ENCODE results near the gene AGAP2. TPM values are rescaled to one million over a fixed set of nuclear protein-coding genes. Genes with fewer than 3 reads are reported as not detected.

The AGAP2 gene
- total RNA-seq, 1 donor from 2014 or later: 25.7 TPM

DNA sequence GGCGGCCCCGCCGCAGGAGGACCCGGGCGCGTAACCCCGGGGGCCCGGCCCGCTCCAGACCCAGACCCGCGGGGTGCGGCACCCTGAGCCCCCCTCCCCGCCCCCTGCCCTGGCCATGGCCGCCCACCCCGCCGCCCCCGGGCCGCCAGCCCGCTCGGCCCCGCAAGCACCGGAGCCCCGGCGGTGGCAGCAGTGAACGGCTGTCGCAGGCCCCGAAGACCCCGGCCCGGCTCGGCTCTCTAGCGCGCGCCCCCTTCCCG lies 16.6 kb upstream of the AGAP2 start:
- DNase-seq (ENCODE audit: low spot score in 2 of 2) (peak in 1 of 2 donors; percentile 54), FAIRE-seq (no peak)

GRCh38 chr12:57754411-57755193 lies 16.1 kb upstream of the AGAP2 start, which contains the start of gene MARCHF9:
Gene MARCHF9, plus strand, starts transcription at chr12:57755103. Its CDS starts 426 bp downstream, at chr12:57755529.
- no peak for FAIRE-seq
- peak; percentile 74 to 80 for DNase-seq (ENCODE audit: low spot score in 2 of 2)

- no peak for DNase-seq (ENCODE audit: low spot score in 2 of 2)
- no peak for FAIRE-seq
Measured at GRCh38 chr12:57753756-57754337, 15.3 kb upstream of the AGAP2 start.

DNA sequence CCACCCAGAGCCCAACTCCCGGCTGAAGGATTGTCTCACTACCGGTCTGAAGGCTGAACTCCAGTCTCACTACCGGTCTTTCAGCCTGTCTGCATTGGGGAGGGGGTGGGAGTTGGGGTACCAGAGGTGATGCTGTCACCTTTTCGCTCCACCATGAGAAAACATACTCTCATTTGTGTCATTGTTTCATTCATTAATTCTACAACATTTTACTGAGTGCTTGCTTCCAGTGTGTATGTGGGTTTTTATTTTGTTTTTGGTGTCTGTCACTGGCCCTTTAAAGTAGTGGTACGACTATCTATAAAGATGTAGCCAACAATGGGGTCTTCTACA lies 14.1 kb upstream of the AGAP2 start:
- DNase-seq (ENCODE audit: low spot score in 2 of 2) (no peak), FAIRE-seq (no peak)

- FAIRE-seq (no peak), DNase-seq (ENCODE audit: low spot score in 2 of 2) (peak; percentile 98 to 99)
Measured at GRCh38 chr12:57751788-57752667, 13.5 kb upstream of the AGAP2 start, which contains the start of gene CDK4. Gene CDK4, minus strand, starts transcription at chr12:57752310. Its CDS starts 593 bp downstream, at chr12:57751717.

- DNase-seq (ENCODE audit: low spot score in 2 of 2): no peak
- FAIRE-seq: no peak
Measured at GRCh38 chr12:57751432-57751787, 12.9 kb upstream of the AGAP2 start.

GRCh38 chr12:57750561-57751431 lies 12.3 kb upstream of the AGAP2 start:
- DNase-seq (ENCODE audit: low spot score in 2 of 2) (no peak), FAIRE-seq (no peak)

- DNase-seq (ENCODE audit: low spot score in 2 of 2) (no peak), FAIRE-seq (no peak)
Measured at GRCh38 chr12:57749061-57749460, 10.5 kb upstream of the AGAP2 start.

GRCh38 chr12:57746025-57746424 lies 7.5 kb upstream of the AGAP2 start:
- FAIRE-seq (no peak), DNase-seq (ENCODE audit: low spot score in 2 of 2) (no peak)

GRCh38 chr12:57745485-57745881 lies 6.9 kb upstream of the AGAP2 start:
- no peak for FAIRE-seq
- DNase-seq (ENCODE audit: low spot score in 2 of 2): no peak

DNA sequence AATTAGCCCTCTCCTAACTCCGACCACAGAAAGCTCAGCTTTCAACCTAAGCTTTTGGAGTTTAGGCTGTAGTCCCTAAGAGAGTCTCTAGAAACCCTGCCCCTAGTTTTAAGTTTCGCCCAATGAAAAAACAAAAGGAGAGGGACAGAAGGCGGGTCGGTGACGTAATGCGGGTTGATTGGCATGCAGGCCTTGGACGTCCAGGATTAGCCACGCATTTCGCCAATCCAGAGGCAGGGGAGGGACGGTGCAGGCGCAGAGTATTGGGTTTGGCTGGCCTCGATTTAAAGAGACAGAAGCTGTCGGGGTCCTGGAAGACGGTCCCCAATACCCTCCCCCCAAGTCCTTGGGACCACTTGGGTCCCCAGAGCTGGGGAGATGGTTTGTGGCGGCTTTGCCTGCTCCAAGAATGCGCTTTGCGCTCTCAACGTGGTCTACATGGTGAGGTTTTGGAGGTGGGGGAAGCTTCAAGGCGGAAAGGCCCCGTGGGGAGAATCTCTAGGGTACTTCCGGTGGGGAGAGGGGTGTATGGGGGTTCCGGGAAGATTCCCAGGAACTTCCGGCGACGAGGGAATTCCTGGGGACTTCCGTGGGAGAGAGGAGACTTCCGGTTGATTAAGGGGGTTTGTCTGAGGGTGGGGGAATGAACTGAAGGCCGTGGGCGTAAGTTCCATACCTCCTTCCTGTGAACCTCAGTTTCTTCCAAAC lies 6.4 kb upstream of the AGAP2 start, which contains the start of gene TSPAN31:
Gene TSPAN31, plus strand, starts transcription at position 263 of the 708 bp plus-strand sequence. Its CDS starts 116 bp downstream, at position 379.
- DNase-seq (ENCODE audit: low spot score in 2 of 2): peak; percentile 89 to 94
- FAIRE-seq: no peak

DNA sequence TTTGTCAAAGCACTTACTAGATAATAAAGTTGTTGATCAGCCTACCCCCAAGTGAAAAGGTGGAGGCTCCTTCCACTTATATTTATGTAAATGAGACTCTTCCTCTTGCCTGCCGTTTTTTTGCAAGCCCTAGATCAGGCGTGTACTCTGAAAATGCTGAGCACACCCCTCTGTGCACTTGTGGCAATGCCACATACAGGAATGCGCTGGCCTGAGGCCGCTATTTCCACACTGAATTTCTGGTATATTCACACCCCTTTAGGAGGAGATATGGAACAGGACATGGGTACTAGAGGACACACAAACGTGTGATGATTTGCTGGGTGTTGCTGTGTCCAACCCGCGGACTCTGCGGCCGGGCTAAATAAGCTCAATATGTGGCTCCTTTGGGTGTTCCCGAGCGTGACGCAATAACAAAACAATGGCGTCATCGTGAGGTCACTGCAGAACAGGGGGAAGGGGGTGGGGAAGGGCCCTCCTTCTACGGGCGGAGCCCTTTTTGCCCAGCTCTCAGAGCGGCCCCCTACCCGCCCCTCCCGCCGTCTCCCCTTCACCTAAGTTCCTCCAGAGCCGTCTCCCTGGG lies 5.7 kb upstream of the AGAP2 start:
- peak; percentile 58 to 77 for DNase-seq (ENCODE audit: low spot score in 2 of 2)
- no peak for FAIRE-seq

DNA sequence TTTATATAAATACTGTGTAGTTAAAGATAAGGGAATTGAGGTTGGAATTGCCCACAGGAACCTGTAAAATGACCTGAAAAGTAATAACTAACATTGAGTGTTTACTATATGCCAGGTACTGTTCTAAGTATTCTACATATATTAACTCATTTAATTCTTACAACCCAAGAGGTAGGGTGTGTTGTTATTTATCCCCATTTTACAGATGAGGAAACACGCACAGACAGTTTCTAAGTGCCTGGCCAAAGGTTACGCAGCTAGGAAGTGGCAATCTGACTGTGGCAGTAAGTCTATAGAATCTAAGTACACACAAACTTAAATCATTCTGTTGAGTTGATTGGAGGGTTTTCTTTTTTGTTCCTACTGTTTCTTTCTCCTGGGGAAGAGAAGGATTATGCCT lies 5.2 kb upstream of the AGAP2 start:
- FAIRE-seq (no peak), DNase-seq (ENCODE audit: low spot score in 2 of 2) (no peak)

GRCh38 chr12:57741844-57742738 lies 3.5 kb upstream of the AGAP2 start:
- DNase-seq (ENCODE audit: low spot score in 2 of 2): no peak
- no peak for FAIRE-seq

- no peak for FAIRE-seq
- no peak for DNase-seq (ENCODE audit: low spot score in 2 of 2)
Measured at GRCh38 chr12:57741413-57741789, 2.9 kb upstream of the AGAP2 start.

GRCh38 chr12:57740656-57741412 lies 2.3 kb upstream of the AGAP2 start:
- DNase-seq (ENCODE audit: low spot score in 2 of 2): no peak
- no peak for FAIRE-seq

DNA sequence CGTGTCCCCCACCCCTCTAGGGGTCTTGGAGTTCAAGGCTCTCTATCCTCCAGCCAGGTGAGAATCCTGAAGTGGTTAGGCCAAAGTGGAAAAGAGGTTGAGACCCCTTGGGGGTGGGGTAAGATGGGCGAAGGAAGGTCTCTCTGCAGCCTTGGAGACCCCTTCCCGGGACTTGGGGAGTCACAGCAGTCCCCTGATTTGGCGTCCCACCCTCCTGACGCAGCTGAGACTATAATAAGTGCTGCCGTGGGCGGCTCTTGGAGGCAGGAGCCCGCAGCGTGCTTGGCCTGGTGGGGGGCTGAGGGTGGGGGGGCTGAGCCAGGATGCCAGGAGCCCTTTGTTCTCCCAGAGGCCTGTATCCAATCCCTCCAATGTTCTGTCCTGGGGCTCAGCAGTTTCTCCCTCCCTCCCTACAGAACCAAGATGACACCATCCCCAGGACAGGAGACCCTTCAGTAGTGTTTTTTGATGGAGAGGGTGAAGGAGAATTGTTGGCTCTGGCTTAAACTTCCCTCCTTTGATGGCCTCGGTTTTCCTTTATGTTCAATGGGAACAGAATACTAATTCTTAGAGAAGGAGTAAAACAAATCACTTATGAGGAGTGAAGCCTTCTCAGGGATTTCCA lies 1.5 kb upstream of the AGAP2 start:
- DNase-seq (ENCODE audit: low spot score in 2 of 2) (no peak), FAIRE-seq (no peak)

Data from frontal cortex (tissue), 4 donors.